Tibial artery (tissue), 4 donors: ENCODE measurements around the gene S100A6.
"Not testable (repeated sequence)": the region's sequence is repeated elsewhere in the genome, so short reads cannot be mapped to it uniquely, and the experiment has no call there.

Experiments
- DNase-seq, 2 donors: peaks; one replicate each; pipeline ENCODE4 v3.0.0-alpha.2; 2019
- H3K27ac ChIP-seq, 2 donors: fragments of 200-600 bp; sonication (generic) in 1 of 2; 1 replicate in 1 of 2; 2 replicates in 1 of 2; pipeline ENCODE4 v1.5.1; 2018 to 2019; ENCODE audit warnings: mild to moderate bottlenecking in 1 of 2
- H3K27me3 ChIP-seq, 2 donors: fragments of 200-600 bp; sonication (generic) in 1 of 2; one replicate each; pipeline versions ENCODE4 v1.5.1 to v1.6.0; 2016 to 2019
- H3K36me3 ChIP-seq, 3 donors: fragments of 200-600 bp; sonication (generic) in 2 of 3; one replicate each; pipeline ENCODE4 v1.5.1; 2016 to 2019; ENCODE audit warnings: mild to moderate bottlenecking in 2 of 3
- H3K4me1 ChIP-seq, 4 donors: fragments of 200-600 bp; sonication (generic) in 2 of 4; 1 replicate in 3 of 4; 2 replicates in 1 of 4; pipeline ENCODE4 v1.5.1; 2016 to 2019
- H3K4me3 ChIP-seq, 2 donors: fragments of 200-600 bp; sonication (generic) in 1 of 2; 1 replicate in 1 of 2; 2 replicates in 1 of 2; pipeline ENCODE4 v1.5.1; 2018 to 2019; ENCODE audit warnings: mild to moderate bottlenecking in 2 of 2
- H3K9me3 ChIP-seq, 3 donors: fragments of 200-600 bp; sonication (generic) in 1 of 3; one replicate each; pipeline ENCODE4 v1.5.1; 2016 to 2019
- intact Hi-C: fragments of 100-400 bp; cut with DNase I; formaldehyde crosslinking; loops from one replicate; pipeline ENCODE4 v1.15.0; 2023; ENCODE audit warnings: low total_unique reads
- TF ChIP-seq, protein P1 (sequence below), 2 experiments: fragments of 200-600 bp in 1 of 2; fragments of 450-650 bp in 1 of 2; IDR thresholded peaks; one replicate each; pipeline ENCODE4 v1.5.1; 2017 to 2019; ENCODE audit warnings: antibody characterized with exemption in 2 of 2, mild to moderate bottlenecking in 1 of 2, moderate library complexity in 1 of 2

The S100A6 gene

GRCh38 chr1:153535242-153536011, at the start of gene S100A6:
S100A6 (minus strand) TSS chr1:153535991; CDS start chr1:153535339, 652 bp downstream.
- no peaks in the 10 kb centered on the region for H3K27me3 ChIP-seq
- H3K27ac ChIP-seq, result peak within 1 kb of the TSS; percentile 93 to 99
- peak within 1 kb of the TSS; percentile 72 to 94 for H3K4me3 ChIP-seq
- peak; percentile 88 to 94 for DNase-seq
- intact Hi-C loops, result no loop called here
- peaks cover 0 to 54% (median 34%) of the 10 kb centered on the region in 4 donors for H3K4me1 ChIP-seq
- TF ChIP-seq, protein P1, sequence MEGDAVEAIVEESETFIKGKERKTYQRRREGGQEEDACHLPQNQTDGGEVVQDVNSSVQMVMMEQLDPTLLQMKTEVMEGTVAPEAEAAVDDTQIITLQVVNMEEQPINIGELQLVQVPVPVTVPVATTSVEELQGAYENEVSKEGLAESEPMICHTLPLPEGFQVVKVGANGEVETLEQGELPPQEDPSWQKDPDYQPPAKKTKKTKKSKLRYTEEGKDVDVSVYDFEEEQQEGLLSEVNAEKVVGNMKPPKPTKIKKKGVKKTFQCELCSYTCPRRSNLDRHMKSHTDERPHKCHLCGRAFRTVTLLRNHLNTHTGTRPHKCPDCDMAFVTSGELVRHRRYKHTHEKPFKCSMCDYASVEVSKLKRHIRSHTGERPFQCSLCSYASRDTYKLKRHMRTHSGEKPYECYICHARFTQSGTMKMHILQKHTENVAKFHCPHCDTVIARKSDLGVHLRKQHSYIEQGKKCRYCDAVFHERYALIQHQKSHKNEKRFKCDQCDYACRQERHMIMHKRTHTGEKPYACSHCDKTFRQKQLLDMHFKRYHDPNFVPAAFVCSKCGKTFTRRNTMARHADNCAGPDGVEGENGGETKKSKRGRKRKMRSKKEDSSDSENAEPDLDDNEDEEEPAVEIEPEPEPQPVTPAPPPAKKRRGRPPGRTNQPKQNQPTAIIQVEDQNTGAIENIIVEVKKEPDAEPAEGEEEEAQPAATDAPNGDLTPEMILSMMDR (IDR thresholded peaks at IDR 0.05), result peak; percentile 13 to 39
- H3K9me3 ChIP-seq, result no peaks in the 10 kb centered on the region
- peaks cover 0 to 9% (median 9%) of the 10 kb centered on the region in 3 donors for H3K36me3 ChIP-seq

DNA sequence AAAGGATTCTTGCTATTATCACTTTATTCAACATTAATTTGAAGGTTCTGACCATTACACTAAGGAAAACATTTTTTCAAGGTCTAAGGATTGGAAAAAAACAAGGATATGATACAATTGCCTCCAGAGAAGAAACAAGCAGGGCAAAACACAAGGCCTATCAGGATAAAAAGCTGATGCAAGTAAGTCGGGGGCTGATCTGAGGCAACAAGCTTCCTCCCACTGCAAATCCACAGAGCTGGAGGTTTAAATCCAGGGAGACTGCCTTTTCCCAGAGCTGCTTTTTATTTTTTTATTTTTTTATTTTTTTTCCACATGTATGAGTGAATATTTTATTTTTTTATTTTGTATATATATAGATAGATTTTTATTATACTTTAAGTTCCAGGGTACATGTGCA, 49.2 kb upstream of the S100A6 start:
- Histone ChIP-seq H3K27ac (no peak overlapping the region), H3K36me3 (no peaks in the 10 kb centered on the region), H3K4me1 (no peaks in the 10 kb centered on the region), H3K4me3 (no peak overlapping the region), H3K9me3 (no peaks in the 10 kb centered on the region), H3K27me3 (no peaks in the 10 kb centered on the region)
- intact Hi-C loops, result no loop called here
- no peak for DNase-seq
- TF ChIP-seq, protein P1 (IDR thresholded peaks at IDR 0.05), result no peak

- no peaks in the 10 kb centered on the region for H3K36me3 ChIP-seq
- intact Hi-C loops, result no loop called here
- H3K4me3 ChIP-seq, result no peak overlapping the region
- no peaks in the 10 kb centered on the region for H3K9me3 ChIP-seq
- no peaks in the 10 kb centered on the region for H3K4me1 ChIP-seq
- TF ChIP-seq, protein P1 (IDR thresholded peaks at IDR 0.05), result no peak
- no peak overlapping the region for H3K27ac ChIP-seq
- no peaks in the 10 kb centered on the region for H3K27me3 ChIP-seq
- DNase-seq, result peak in 1 of 2 donors; percentile 2
Observed at GRCh38 chr1:153583976-153584375, 48.2 kb upstream of the S100A6 start.

DNA sequence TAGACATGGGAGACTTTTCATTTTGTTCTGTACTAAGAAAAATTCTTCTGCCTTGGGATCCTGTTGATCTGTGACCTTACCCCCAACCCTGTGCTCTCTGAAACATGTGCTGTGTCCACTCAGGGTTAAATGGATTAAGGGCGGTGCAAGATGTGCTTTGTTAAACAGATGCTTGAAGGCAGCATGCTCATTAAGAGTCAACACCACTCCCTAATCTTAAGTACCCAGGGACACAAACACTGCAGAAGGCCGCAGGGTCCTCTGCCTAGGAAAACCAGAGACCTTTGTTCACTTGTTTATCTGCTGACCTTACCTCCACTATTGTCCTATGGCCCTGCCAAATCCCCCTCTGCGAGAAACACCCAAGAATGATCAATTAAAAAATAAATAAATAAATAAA, 47.7 kb upstream of the S100A6 start:
- H3K9me3 ChIP-seq, intact Hi-C loops: not testable (repeated sequence)

DNA sequence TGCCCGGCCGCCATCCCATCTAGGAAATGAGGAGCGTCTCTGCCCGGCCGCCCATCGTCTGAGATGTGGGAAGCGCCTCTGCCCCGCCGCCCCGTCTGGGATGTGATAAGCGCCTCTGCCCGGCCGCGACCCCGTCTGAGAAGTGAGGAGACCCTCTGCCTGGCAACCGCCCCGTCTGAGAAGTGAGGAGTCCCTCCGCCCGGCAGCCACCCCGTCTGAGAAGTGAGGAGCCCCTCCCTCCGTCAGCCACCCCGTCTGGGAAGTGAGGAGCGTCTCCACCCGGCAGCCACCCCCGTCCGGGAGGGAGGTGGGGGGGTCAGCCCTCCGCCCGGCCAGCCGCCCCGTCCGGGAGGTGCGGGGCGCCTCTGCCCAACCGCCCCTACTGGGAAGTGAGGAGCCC, 47.0 kb upstream of the S100A6 start:
- DNase-seq, result peak in 1 of 2 donors; percentile 51
- H3K4me3 ChIP-seq, H3K36me3 ChIP-seq, H3K9me3 ChIP-seq, intact Hi-C loops, H3K27me3 ChIP-seq, H3K4me1 ChIP-seq, H3K27ac ChIP-seq: not testable (repeated sequence)

More for the DNA sequence above, 47.7 kb upstream of the S100A6 start:
- H3K4me1 ChIP-seq, H3K27ac ChIP-seq, H3K4me3 ChIP-seq, H3K27me3 ChIP-seq, H3K36me3 ChIP-seq: not testable (repeated sequence)
- peak in 1 of 2 donors; percentile 4 for DNase-seq

- TF ChIP-seq, protein P1 (IDR thresholded peaks at IDR 0.05), result no peak
- H3K4me1 ChIP-seq, result peaks cover 0 to 16% (median 8%) of the 10 kb centered on the region in 4 donors
- no peak overlapping the region for H3K27ac ChIP-seq
- intact Hi-C loops, result no loop called here
- no peaks in the 10 kb centered on the region for H3K36me3 ChIP-seq
- H3K27me3 ChIP-seq, result no peaks in the 10 kb centered on the region
- no peaks in the 10 kb centered on the region for H3K9me3 ChIP-seq
- peak in 1 of 2 donors; percentile 28 for DNase-seq
- H3K4me3 ChIP-seq, result no peak overlapping the region
Observed at GRCh38 chr1:153578936-153579335, 43.1 kb upstream of the S100A6 start.
